HG03378 (cell line): ENCODE data around the gene GAL3ST3.
"Not testable (repeated sequence)": the region's sequence is repeated elsewhere in the genome, so short reads cannot be mapped to it uniquely, and the experiment has no call there.

ENCODE experiments used
- ATAC-seq: cut with Tn5 transposase; IDR thresholded peaks from one replicate; pipeline ENCODE4 v1.9.1; 2021; ENCODE audit warnings: mild to moderate bottlenecking, moderate library complexity; ENCODE audit not compliant: unreplicated experiment

Gene GAL3ST3

GRCh38 chr11:66048547-66049323 is at the start of gene GAL3ST3:
TSS of gene GAL3ST3 (minus strand) at chr11:66049161. CDS start at chr11:66045415, 3,746 bp downstream.
- no peak for ATAC-seq

- not testable (repeated sequence) for ATAC-seq
These were observed 43.2 kb upstream of the GAL3ST3 start for GRCh38 chr11:66092125-66092524.

- no peak for ATAC-seq
These were observed 41.3 kb upstream of the GAL3ST3 start for GRCh38 chr11:66090288-66090687.

GRCh38 chr11:66089067-66089466 is 40.1 kb upstream of the GAL3ST3 start:
- ATAC-seq = no peak

GRCh38 chr11:66087148-66087908 is 38.4 kb upstream of the GAL3ST3 start:
- ATAC-seq = no peak

- no peak for ATAC-seq
These were observed 36.0 kb upstream of the GAL3ST3 start for GRCh38 chr11:66084821-66085475.

GRCh38 chr11:66083767-66084166 is 34.8 kb upstream of the GAL3ST3 start:
- no peak for ATAC-seq

- ATAC-seq = no peak
These were observed 34.2 kb upstream of the GAL3ST3 start for GRCh38 chr11:66082946-66083698.

GRCh38 chr11:66081505-66081904 is 32.5 kb upstream of the GAL3ST3 start:
- peak; percentile 57 for ATAC-seq

GRCh38 chr11:66080055-66080817 is 31.3 kb upstream of the GAL3ST3 start:
- ATAC-seq = no peak

GRCh38 chr11:66078949-66079348 is 30.0 kb upstream of the GAL3ST3 start:
- ATAC-seq = not testable (repeated sequence)

GRCh38 chr11:66077927-66078326 is 29.0 kb upstream of the GAL3ST3 start:
- ATAC-seq = no peak

GRCh38 chr11:66076561-66076960 is 27.6 kb upstream of the GAL3ST3 start:
- ATAC-seq = no peak

GRCh38 chr11:66075273-66075672 is 26.3 kb upstream of the GAL3ST3 start:
- no peak for ATAC-seq

GRCh38 chr11:66073669-66074068 is 24.7 kb upstream of the GAL3ST3 start:
- ATAC-seq = no peak

- no peak for ATAC-seq
These were observed 23.6 kb upstream of the GAL3ST3 start for GRCh38 chr11:66072518-66072917.

GRCh38 chr11:66072081-66072480 is 23.1 kb upstream of the GAL3ST3 start:
- no peak for ATAC-seq

- no peak for ATAC-seq
These were observed 22.4 kb upstream of the GAL3ST3 start for GRCh38 chr11:66071381-66071801.

- ATAC-seq = no peak
These were observed 21.8 kb upstream of the GAL3ST3 start for GRCh38 chr11:66070604-66071380.
